Measurements from ENCODE around the gene PPP1R37.
A peak's percentile ranks its signal among the peaks of the same experiment; 100 is the strongest.

The PPP1R37 gene

DNA sequence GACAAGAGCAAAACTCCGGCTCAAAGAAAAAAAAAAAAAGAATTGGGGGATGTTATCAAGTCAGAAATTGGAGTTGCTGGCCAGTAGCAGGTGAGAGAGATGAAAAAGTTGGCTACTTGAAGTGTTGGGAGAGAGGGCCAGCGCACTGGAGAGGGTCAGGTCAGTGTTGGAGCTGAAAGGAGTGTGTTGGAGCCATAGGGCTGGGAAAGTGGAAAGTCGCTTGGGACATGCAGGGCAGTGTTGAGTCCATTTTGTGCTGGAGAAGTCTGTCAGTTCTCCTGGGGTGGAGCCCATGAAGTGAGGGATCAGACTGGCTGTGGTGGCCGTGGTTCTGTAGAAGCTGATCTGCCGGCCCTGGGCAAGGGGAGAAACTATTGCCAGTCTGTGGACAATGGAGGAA, 1.7 kb downstream of the PPP1R37 start:
- no peak overlapping the region for H3K56ac ChIP-seq (ENCODE audit: low read length)
- no peak overlapping the region for H3K27ac ChIP-seq (ENCODE audit: low read depth, low read length)
- no peak overlapping the region for H3K18ac ChIP-seq (ENCODE audit: low read length)
- H3K4ac ChIP-seq (ENCODE audit: low read depth, low read length): no peak overlapping the region
- no peak overlapping the region for H4K5ac ChIP-seq (ENCODE audit: low read length)
- H2BK5ac ChIP-seq (ENCODE audit: low read length): no peak overlapping the region
- H3K79me2 ChIP-seq (ENCODE audit: control insufficient read depth, insufficient read depth, low read length): peaks cover 67% of the 10 kb centered on the region
- H3K9ac ChIP-seq (ENCODE audit: low read length): no peak overlapping the region
- H3K79me1 ChIP-seq (ENCODE audit: low read length): peaks cover 36% of the 10 kb centered on the region
- DNase-seq: no peak
- H3K23ac ChIP-seq (ENCODE audit: low read length): no peak overlapping the region
- H3K4me2 ChIP-seq (ENCODE audit: low read length): no peak overlapping the region
- H4K8ac ChIP-seq (ENCODE audit: low read depth, low read length): no peak overlapping the region
- no peak overlapping the region for H2BK120ac ChIP-seq (ENCODE audit: low read depth, low read length)
- no peaks in the 10 kb centered on the region for H3K27me3 ChIP-seq (ENCODE audit: insufficient read depth, low read length, poor library complexity)
- H2AK5ac ChIP-seq (ENCODE audit: low read length): no peak overlapping the region
- H3K4me1 ChIP-seq (ENCODE audit: control insufficient read depth, low read depth, low read length): peaks cover 4% of the 10 kb centered on the region
- H3K36me3 ChIP-seq (ENCODE audit: control insufficient read depth, insufficient read depth, low read length): no peaks in the 10 kb centered on the region
- no peak overlapping the region for H3K4me3 ChIP-seq (ENCODE audit: low read length)
- no peak overlapping the region for H2BK15ac ChIP-seq (replicated peaks; ENCODE audit: low read depth)
- WGBS (ENCODE audit: extremely low coverage, insufficient coverage, low lambda C conversion rate): no CpG with 5 or more reads among the region's 5 CpGs

- Histone ChIP-seq H3K27me3 (ENCODE audit: insufficient read depth, low read length, poor library complexity) (no peaks in the 10 kb centered on the region), H3K36me3 (ENCODE audit: control insufficient read depth, insufficient read depth, low read length) (no peaks in the 10 kb centered on the region), H2BK15ac (replicated peaks; ENCODE audit: low read depth) (no peak overlapping the region), H3K79me1 (ENCODE audit: low read length) (peaks cover 42% of the 10 kb centered on the region), H3K23ac (ENCODE audit: low read length) (no peak overlapping the region), H3K4me1 (ENCODE audit: control insufficient read depth, low read depth, low read length) (peaks cover 4% of the 10 kb centered on the region), H3K18ac (ENCODE audit: low read length) (no peak overlapping the region), H2BK5ac (ENCODE audit: low read length) (no peak overlapping the region), H4K8ac (ENCODE audit: low read depth, low read length) (no peak overlapping the region), H3K56ac (ENCODE audit: low read length) (no peak overlapping the region), H3K4ac (ENCODE audit: low read depth, low read length) (no peak overlapping the region), H2BK120ac (ENCODE audit: low read depth, low read length) (no peak overlapping the region), H2AK5ac (ENCODE audit: low read length) (no peak overlapping the region), H3K4me3 (ENCODE audit: low read length) (no peak overlapping the region), H3K27ac (ENCODE audit: low read depth, low read length) (no peak overlapping the region), H3K79me2 (ENCODE audit: control insufficient read depth, insufficient read depth, low read length) (peaks cover 77% of the 10 kb centered on the region), H4K5ac (ENCODE audit: low read length) (no peak overlapping the region), H3K9ac (ENCODE audit: low read length) (no peak overlapping the region), H3K4me2 (ENCODE audit: low read length) (no peak overlapping the region)
- no CpG with 5 or more reads among the region's 14 CpGs for WGBS (ENCODE audit: extremely low coverage, insufficient coverage, low lambda C conversion rate)
- no peak for DNase-seq
Observed at GRCh38 chr19:45095496-45096413, 2.8 kb downstream of the PPP1R37 start.

DNA sequence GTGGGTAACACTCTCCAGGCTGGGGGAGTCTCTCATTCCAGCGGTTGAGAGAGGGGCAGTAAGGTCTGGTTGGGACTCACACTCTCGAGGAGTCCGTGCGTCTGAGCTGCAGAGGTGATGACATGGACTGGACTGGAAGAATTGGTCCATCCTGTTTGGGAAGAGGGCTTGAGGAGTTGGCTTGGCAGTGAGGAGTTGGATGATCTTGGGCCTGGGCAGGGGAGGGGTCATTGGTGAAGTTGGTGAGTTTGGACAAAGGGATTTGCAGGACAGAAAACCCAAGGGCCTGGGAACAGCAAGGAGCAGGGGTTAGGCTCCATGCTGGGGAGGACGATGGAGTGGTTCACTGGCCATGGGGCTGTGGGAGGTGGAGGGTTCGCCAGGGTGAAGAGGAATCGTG, 3.7 kb downstream of the PPP1R37 start:
- peaks cover 4% of the 10 kb centered on the region for H3K4me1 ChIP-seq (ENCODE audit: control insufficient read depth, low read depth, low read length)
- H3K56ac ChIP-seq (ENCODE audit: low read length): no peak overlapping the region
- no peak overlapping the region for H3K4me2 ChIP-seq (ENCODE audit: low read length)
- H3K27me3 ChIP-seq (ENCODE audit: insufficient read depth, low read length, poor library complexity): no peaks in the 10 kb centered on the region
- H2BK15ac ChIP-seq (replicated peaks; ENCODE audit: low read depth): no peak overlapping the region
- H3K79me2 ChIP-seq (ENCODE audit: control insufficient read depth, insufficient read depth, low read length): peaks cover 85% of the 10 kb centered on the region
- H2AK5ac ChIP-seq (ENCODE audit: low read length): no peak overlapping the region
- DNase-seq: no peak
- no peak overlapping the region for H3K4me3 ChIP-seq (ENCODE audit: low read length)
- no peak overlapping the region for H3K9ac ChIP-seq (ENCODE audit: low read length)
- H3K4ac ChIP-seq (ENCODE audit: low read depth, low read length): no peak overlapping the region
- H3K27ac ChIP-seq (ENCODE audit: low read depth, low read length): no peak overlapping the region
- H3K79me1 ChIP-seq (ENCODE audit: low read length): peaks cover 49% of the 10 kb centered on the region
- H2BK120ac ChIP-seq (ENCODE audit: low read depth, low read length): no peak overlapping the region
- no peak overlapping the region for H3K23ac ChIP-seq (ENCODE audit: low read length)
- H4K8ac ChIP-seq (ENCODE audit: low read depth, low read length): no peak overlapping the region
- H4K5ac ChIP-seq (ENCODE audit: low read length): no peak overlapping the region
- H3K18ac ChIP-seq (ENCODE audit: low read length): no peak overlapping the region
- H3K36me3 ChIP-seq (ENCODE audit: control insufficient read depth, insufficient read depth, low read length): no peaks in the 10 kb centered on the region
- no CpG with 5 or more reads among the region's 7 CpGs for WGBS (ENCODE audit: extremely low coverage, insufficient coverage, low lambda C conversion rate)
- no peak overlapping the region for H2BK5ac ChIP-seq (ENCODE audit: low read length)

GRCh38 chr19:45097450-45097775, 4.4 kb downstream of the PPP1R37 start:
- H3K9ac ChIP-seq (ENCODE audit: low read length): no peak overlapping the region
- no peak overlapping the region for H2AK5ac ChIP-seq (ENCODE audit: low read length)
- no peak overlapping the region for H4K8ac ChIP-seq (ENCODE audit: low read depth, low read length)
- no peak overlapping the region for H3K18ac ChIP-seq (ENCODE audit: low read length)
- no peak overlapping the region for H3K4ac ChIP-seq (ENCODE audit: low read depth, low read length)
- no peak overlapping the region for H3K4me3 ChIP-seq (ENCODE audit: low read length)
- H3K79me2 ChIP-seq (ENCODE audit: control insufficient read depth, insufficient read depth, low read length): peaks cover 92% of the 10 kb centered on the region
- H2BK15ac ChIP-seq (replicated peaks; ENCODE audit: low read depth): no peak overlapping the region
- no peak for DNase-seq
- no peak overlapping the region for H4K5ac ChIP-seq (ENCODE audit: low read length)
- no CpG with 5 or more reads among the region's 7 CpGs for WGBS (ENCODE audit: extremely low coverage, insufficient coverage, low lambda C conversion rate)
- no peak overlapping the region for H3K4me2 ChIP-seq (ENCODE audit: low read length)
- H2BK120ac ChIP-seq (ENCODE audit: low read depth, low read length): no peak overlapping the region
- H3K56ac ChIP-seq (ENCODE audit: low read length): no peak overlapping the region
- peaks cover 4% of the 10 kb centered on the region for H3K4me1 ChIP-seq (ENCODE audit: control insufficient read depth, low read depth, low read length)
- no peaks in the 10 kb centered on the region for H3K27me3 ChIP-seq (ENCODE audit: insufficient read depth, low read length, poor library complexity)
- peaks cover 54% of the 10 kb centered on the region for H3K79me1 ChIP-seq (ENCODE audit: low read length)
- H3K23ac ChIP-seq (ENCODE audit: low read length): no peak overlapping the region
- H3K27ac ChIP-seq (ENCODE audit: low read depth, low read length): no peak overlapping the region
- H3K36me3 ChIP-seq (ENCODE audit: control insufficient read depth, insufficient read depth, low read length): no peaks in the 10 kb centered on the region
- H2BK5ac ChIP-seq (ENCODE audit: low read length): no peak overlapping the region

GRCh38 chr19:45097776-45098520, 5.0 kb downstream of the PPP1R37 start:
- H3K9ac ChIP-seq (ENCODE audit: low read length): no peak overlapping the region
- peaks cover 96% of the 10 kb centered on the region for H3K79me2 ChIP-seq (ENCODE audit: control insufficient read depth, insufficient read depth, low read length)
- H3K36me3 ChIP-seq (ENCODE audit: control insufficient read depth, insufficient read depth, low read length): no peaks in the 10 kb centered on the region
- no peak overlapping the region for H4K5ac ChIP-seq (ENCODE audit: low read length)
- H3K18ac ChIP-seq (ENCODE audit: low read length): no peak overlapping the region
- H3K4me1 ChIP-seq (ENCODE audit: control insufficient read depth, low read depth, low read length): peaks cover 5% of the 10 kb centered on the region
- no peak overlapping the region for H3K27ac ChIP-seq (ENCODE audit: low read depth, low read length)
- no peak overlapping the region for H2BK15ac ChIP-seq (replicated peaks; ENCODE audit: low read depth)
- no CpG with 5 or more reads among the region's 16 CpGs for WGBS (ENCODE audit: extremely low coverage, insufficient coverage, low lambda C conversion rate)
- H3K4me3 ChIP-seq (ENCODE audit: low read length): no peak overlapping the region
- peak; percentile 89 for DNase-seq
- peak overlapping the region; percentile 51 for H3K56ac ChIP-seq (ENCODE audit: low read length)
- no peak overlapping the region for H2BK5ac ChIP-seq (ENCODE audit: low read length)
- no peak overlapping the region for H2AK5ac ChIP-seq (ENCODE audit: low read length)
- H2BK120ac ChIP-seq (ENCODE audit: low read depth, low read length): no peak overlapping the region
- H3K27me3 ChIP-seq (ENCODE audit: insufficient read depth, low read length, poor library complexity): no peaks in the 10 kb centered on the region
- no peak overlapping the region for H4K8ac ChIP-seq (ENCODE audit: low read depth, low read length)
- H3K23ac ChIP-seq (ENCODE audit: low read length): peak overlapping the region; percentile 32
- H3K79me1 ChIP-seq (ENCODE audit: low read length): peaks cover 58% of the 10 kb centered on the region
- no peak overlapping the region for H3K4me2 ChIP-seq (ENCODE audit: low read length)
- H3K4ac ChIP-seq (ENCODE audit: low read depth, low read length): no peak overlapping the region
